ENCODE data around the gene ATG9B.

- TF ChIP-seq CTCF (conservative IDR thresholded peaks at IDR 0.05 in 1 of 2, IDR thresholded peaks at IDR 0.05 in 1 of 2; ENCODE audit: extremely low read depth in 1 of 2, insufficient read depth in 1 of 2, low read depth in 1 of 2, low read length in 2 of 2): no peak
- TF ChIP-seq EZH2 (IDR thresholded peaks at IDR 0.05; ENCODE audit: borderline replicate concordance, low read length): no peak
Observed at GRCh38 chr7:150972741-150973140, 51.6 kb downstream of the ATG9B start.

All from mammary epithelial cell (primary cell).